Neural cell (in vitro differentiated cells): ENCODE results near the gene FOXO3. TPM values are rescaled to one million over a fixed set of nuclear protein-coding genes. Genes with fewer than 3 reads are reported as not detected.

ENCODE experiments used
- H2AFZ ChIP-seq: fragments of 200-600, 300-800 bp; sonication (generic), shearing (Covaris generic); 2 replicates; pipeline ENCODE4 v1.6.0; 2014; ENCODE audit warnings: low read depth, mild to moderate bottlenecking, antibody characterized with exemption, low read length, moderate library complexity
- H3F3A ChIP-seq: fragments of 200-600 bp; shearing (Covaris generic); 2 replicates; pipeline ENCODE4 v1.6.1; 2016; ENCODE audit warnings: mild to moderate bottlenecking, moderate library complexity, mixed read lengths, antibody characterized with exemption, low read length; ENCODE audit not compliant: insufficient read depth, poor library complexity, severe bottlenecking
- H3K27ac ChIP-seq: fragments of 200-600, 300-800 bp; sonication (generic), shearing (Covaris generic); 2 replicates; pipeline ENCODE4 v1.5.1; 2014; ENCODE audit warnings: mild to moderate bottlenecking, low read length, moderate library complexity
- H3K27me3 ChIP-seq: fragments of 300-800, 200-600 bp; sonication (generic), shearing (Covaris generic); 2 replicates; pipeline ENCODE4 v1.6.0; 2014; ENCODE audit warnings: mild to moderate bottlenecking, low read depth, low read length, moderate library complexity; ENCODE audit not compliant: insufficient read depth
- H3K36me3 ChIP-seq: fragments of 300-800, 200-600 bp; sonication (generic), shearing (Covaris generic); 2 replicates; pipeline ENCODE4 v1.5.1; 2014; ENCODE audit warnings: mild to moderate bottlenecking, antibody characterized with exemption, low read length, moderate library complexity; ENCODE audit not compliant: insufficient read depth
- H3K4me2 ChIP-seq: fragments of 300-800, 200-600 bp; sonication (generic), shearing (Covaris generic); 2 replicates; pipeline ENCODE4 v1.6.0; 2014; ENCODE audit warnings: mild to moderate bottlenecking, low read length
- H3K4me3 ChIP-seq: fragments of 300-800, 200-600 bp; sonication (generic), shearing (Covaris generic); 2 replicates; pipeline ENCODE4 v1.5.1; 2014; ENCODE audit warnings: mild to moderate bottlenecking, low read length, moderate library complexity
- H3K79me2 ChIP-seq: fragments of 200-600 bp; shearing (Covaris generic); replicated peaks from 2 replicates; pipeline ENCODE4 v1.6.0; 2014; ENCODE audit warnings: mild to moderate bottlenecking, low read length, moderate library complexity; ENCODE audit not compliant: insufficient read depth
- H3K9ac ChIP-seq: fragments of 300-800, 200-600 bp; sonication (generic), shearing (Covaris generic); 2 replicates; pipeline ENCODE4 v1.6.1; 2016; ENCODE audit warnings: mild to moderate bottlenecking, low read length, mixed read lengths
- H3K9me2 ChIP-seq: fragments of 200-600 bp; shearing (Covaris generic); 2 replicates; pipeline ENCODE4 v1.6.1; 2016; ENCODE audit warnings: mild to moderate bottlenecking, low read length, mixed read lengths; ENCODE audit not compliant: insufficient read depth
- H3K9me3 ChIP-seq: fragments of 200-600, 300-800 bp; sonication (generic), shearing (Covaris generic); 2 replicates; pipeline ENCODE4 v1.6.1; 2016; ENCODE audit warnings: mild to moderate bottlenecking, mixed run types, low read length, moderate library complexity, mixed read lengths
- H4K20me1 ChIP-seq: fragments of 200-600 bp; shearing (Covaris generic); 2 replicates; pipeline ENCODE4 v1.6.1; 2016; ENCODE audit warnings: mild to moderate bottlenecking, mixed run types; ENCODE audit not compliant: insufficient read depth
- EP300 ChIP-seq: fragments of 450-650 bp; conservative IDR thresholded peaks from 2 replicates; pipeline ENCODE4 v1.6.1; 2014; ENCODE audit warnings: antibody characterized with exemption, mild to moderate bottlenecking, moderate library complexity; ENCODE audit not compliant: poor library complexity, severe bottlenecking
- EZH2 ChIP-seq: fragments of 200-600, 300-800 bp; shearing (Covaris generic), sonication (generic); IDR thresholded peaks from 2 replicates; pipeline ENCODE4 v1.6.1; 2014; ENCODE audit warnings: antibody characterized with exemption, low read length, borderline replicate concordance, mild to moderate bottlenecking; ENCODE audit not compliant: insufficient read depth, poor library complexity, severe bottlenecking
- MXI1 ChIP-seq: fragments of 450-650 bp; conservative IDR thresholded peaks from 2 replicates; pipeline ENCODE4 v1.6.1; 2014; ENCODE audit warnings: antibody characterized with exemption, mild to moderate bottlenecking; ENCODE audit not compliant: poor library complexity, severe bottlenecking
- POLR2AphosphoS5 ChIP-seq: IDR thresholded peaks from 2 replicates; pipeline ENCODE4 v1.6.1; 2012
- RAD21 ChIP-seq: fragments of 450-650 bp; conservative IDR thresholded peaks from 2 replicates; pipeline ENCODE4 v1.6.1; 2014; ENCODE audit warnings: antibody characterized with exemption, mild to moderate bottlenecking, moderate library complexity
- REST ChIP-seq: IDR thresholded peaks from 2 replicates; pipeline ENCODE4 v1.6.1; 2012; ENCODE audit warnings: borderline replicate concordance
- SMC3 ChIP-seq: fragments of 450-650 bp; conservative IDR thresholded peaks from 2 replicates; pipeline ENCODE4 v1.6.1; 2014; ENCODE audit warnings: antibody characterized with exemption, mild to moderate bottlenecking, moderate library complexity; ENCODE audit not compliant: poor library complexity
- TAF1 ChIP-seq: IDR thresholded peaks from 2 replicates; pipeline ENCODE4 v1.6.1; 2012; ENCODE audit warnings: low read depth
- polyA plus RNA-seq: library from polyadenylated mRNA; depleted of rRNA; stranded (reverse); fragments of >200 nt; gene quantifications from 2 replicates; pipeline ENCODE4 v1.2.3, GENCODE V29; 2014
- TF ChIP-seq, protein P1 (sequence below): fragments of 450-650 bp; IDR thresholded peaks from 2 replicates; pipeline ENCODE4 v1.5.1; 2014; ENCODE audit warnings: antibody characterized with exemption, mild to moderate bottlenecking, moderate library complexity; ENCODE audit not compliant: poor library complexity, severe bottlenecking

The FOXO3 gene
- polyA plus RNA-seq, 1 donor from 2014 or later, result 21.3 TPM

- Histone ChIP-seq H3K27ac (no peak overlapping the region), H3K27me3 (no peaks in the 10 kb centered on the region), H3K79me2 (no peaks in the 10 kb centered on the region), H3K9me3 (no peaks in the 10 kb centered on the region), H2AFZ (no peak overlapping the region), H3K4me3 (no peak overlapping the region), H3K4me2 (no peak overlapping the region), H3K9ac (no peak overlapping the region), H3K36me3 (no peaks in the 10 kb centered on the region), H4K20me1 (no peaks in the 10 kb centered on the region), H3F3A (no peaks in the 10 kb centered on the region), H3K9me2 (no peaks in the 10 kb centered on the region)
- TF ChIP-seq MXI1 (no peak), EZH2 (no peak), SMC3 (no peak), REST (no peak), RAD21 (no peak), TAF1 (no peak), POLR2AphosphoS5 (no peak), EP300 (no peak)
- TF ChIP-seq, protein P1, sequence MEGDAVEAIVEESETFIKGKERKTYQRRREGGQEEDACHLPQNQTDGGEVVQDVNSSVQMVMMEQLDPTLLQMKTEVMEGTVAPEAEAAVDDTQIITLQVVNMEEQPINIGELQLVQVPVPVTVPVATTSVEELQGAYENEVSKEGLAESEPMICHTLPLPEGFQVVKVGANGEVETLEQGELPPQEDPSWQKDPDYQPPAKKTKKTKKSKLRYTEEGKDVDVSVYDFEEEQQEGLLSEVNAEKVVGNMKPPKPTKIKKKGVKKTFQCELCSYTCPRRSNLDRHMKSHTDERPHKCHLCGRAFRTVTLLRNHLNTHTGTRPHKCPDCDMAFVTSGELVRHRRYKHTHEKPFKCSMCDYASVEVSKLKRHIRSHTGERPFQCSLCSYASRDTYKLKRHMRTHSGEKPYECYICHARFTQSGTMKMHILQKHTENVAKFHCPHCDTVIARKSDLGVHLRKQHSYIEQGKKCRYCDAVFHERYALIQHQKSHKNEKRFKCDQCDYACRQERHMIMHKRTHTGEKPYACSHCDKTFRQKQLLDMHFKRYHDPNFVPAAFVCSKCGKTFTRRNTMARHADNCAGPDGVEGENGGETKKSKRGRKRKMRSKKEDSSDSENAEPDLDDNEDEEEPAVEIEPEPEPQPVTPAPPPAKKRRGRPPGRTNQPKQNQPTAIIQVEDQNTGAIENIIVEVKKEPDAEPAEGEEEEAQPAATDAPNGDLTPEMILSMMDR, result no peak
Measured at GRCh38 chr6:108732091-108732870, 171.6 kb downstream of the FOXO3 start.

GRCh38 chr6:108733051-108733450 lies 172.3 kb downstream of the FOXO3 start:
- no peak overlapping the region for H2AFZ ChIP-seq
- H3K36me3 ChIP-seq, result no peaks in the 10 kb centered on the region
- no peaks in the 10 kb centered on the region for H3K79me2 ChIP-seq
- H3F3A ChIP-seq, result no peaks in the 10 kb centered on the region
- H3K4me3 ChIP-seq, result no peak overlapping the region
- H3K27me3 ChIP-seq, result no peaks in the 10 kb centered on the region
- H3K9me3 ChIP-seq, result no peaks in the 10 kb centered on the region
- no peaks in the 10 kb centered on the region for H4K20me1 ChIP-seq
- H3K9me2 ChIP-seq, result no peaks in the 10 kb centered on the region
- no peak overlapping the region for H3K27ac ChIP-seq
- no peak overlapping the region for H3K9ac ChIP-seq
- no peak overlapping the region for H3K4me2 ChIP-seq
- TF ChIP-seq, protein P1, result no peak
- TF ChIP-seq RAD21 (no peak), EP300 (no peak), SMC3 (no peak), REST (no peak), MXI1 (no peak), EZH2 (no peak), TAF1 (no peak), POLR2AphosphoS5 (no peak)
